CD4-positive, alpha-beta T cell treated with Interferon alpha-2 for 1 hour (primary cell): ENCODE data around the gene BHLHE23.
"Not testable (repeated sequence)": the region's sequence is repeated elsewhere in the genome, so short reads cannot be mapped to it uniquely, and the experiment has no call there.

Experiments
- DNase-seq, 2 donors: peaks; one replicate each; pipeline ENCODE4 v3.0.0-alpha.2; 2020 to 2022

BHLHE23 gene

GRCh38 chr20:62970307-62971210 lies 36.2 kb downstream of the BHLHE23 start:
- no peak for DNase-seq

- no peak for DNase-seq
These were observed 36.8 kb downstream of the BHLHE23 start for GRCh38 chr20:62969939-62970306.

GRCh38 chr20:62969179-62969760 lies 37.5 kb downstream of the BHLHE23 start:
- no peak for DNase-seq

- no peak for DNase-seq
These were observed 38.2 kb downstream of the BHLHE23 start for GRCh38 chr20:62968378-62969178.

GRCh38 chr20:62967628-62968351 lies 39.0 kb downstream of the BHLHE23 start:
- DNase-seq, result no peak

- DNase-seq, result no peak
These were observed 39.6 kb downstream of the BHLHE23 start for GRCh38 chr20:62967149-62967501.

GRCh38 chr20:62966212-62967148 lies 40.3 kb downstream of the BHLHE23 start:
- no peak for DNase-seq

GRCh38 chr20:62965363-62965771 lies 41.4 kb downstream of the BHLHE23 start:
- DNase-seq, result no peak

GRCh38 chr20:62964700-62965099 lies 42.1 kb downstream of the BHLHE23 start:
- no peak for DNase-seq

GRCh38 chr20:62963614-62964397 lies 43.0 kb downstream of the BHLHE23 start:
- no peak for DNase-seq

GRCh38 chr20:62962891-62963613 lies 43.7 kb downstream of the BHLHE23 start:
- DNase-seq, result no peak

- no peak for DNase-seq
These were observed 44.4 kb downstream of the BHLHE23 start for GRCh38 chr20:62962221-62962879.

- DNase-seq, result no peak
These were observed 45.0 kb downstream of the BHLHE23 start for GRCh38 chr20:62961799-62962198.

GRCh38 chr20:62961310-62961783 lies 45.4 kb downstream of the BHLHE23 start:
- DNase-seq, result no peak

GRCh38 chr20:62960446-62961309 lies 46.1 kb downstream of the BHLHE23 start:
- DNase-seq, result not testable (repeated sequence)

- no peak for DNase-seq
These were observed 46.7 kb downstream of the BHLHE23 start for GRCh38 chr20:62959998-62960436.

- no peak for DNase-seq
These were observed 47.4 kb downstream of the BHLHE23 start for GRCh38 chr20:62959101-62959971.
